ENCODE measurements around the gene PHC1.

- TF ChIP-seq CTCF (IDR thresholded peaks at IDR 0.05): no peak
- no peak for TF ChIP-seq POLR2A (IDR thresholded peaks at IDR 0.05)
- TF ChIP-seq POLR2AphosphoS5 (IDR thresholded peaks at IDR 0.05): no peak
- no peak for TF ChIP-seq EP300 (IDR thresholded peaks at IDR 0.05)
These were observed 10.7 kb upstream of the PHC1 start for GRCh38 chr12:8903646-8904045.
